GM19397 (cell line): ENCODE data around the gene ANO8.

Experiments used
- ATAC-seq: cut with Tn5 transposase; IDR thresholded peaks from one replicate; pipeline ENCODE4 v1.9.1; 2021; ENCODE audit warnings: mild to moderate bottlenecking, moderate library complexity; ENCODE audit not compliant: unreplicated experiment

ANO8 gene

GRCh38 chr19:17346109-17346671, 11.5 kb upstream of the ANO8 start:
- no peak for ATAC-seq

DNA sequence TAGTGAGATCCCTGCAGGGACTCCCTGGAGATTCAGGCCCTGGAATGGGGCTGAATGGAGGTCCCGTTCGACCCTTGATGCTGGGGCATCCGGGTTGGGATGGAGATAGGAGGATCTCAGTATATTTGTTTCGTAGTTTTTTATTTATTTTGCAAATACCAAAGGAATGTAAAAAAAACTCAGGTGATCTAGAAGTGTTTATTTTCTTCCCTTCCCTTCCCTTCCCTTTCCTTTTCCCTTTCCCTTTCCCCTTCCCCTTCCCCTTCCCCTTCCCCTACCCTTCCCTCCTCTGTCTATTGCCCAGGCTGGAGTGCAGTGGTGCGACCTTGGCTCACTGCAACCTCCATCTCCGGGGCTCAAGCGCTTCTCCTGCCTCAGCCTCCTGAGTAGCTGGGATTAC, 7.2 kb upstream of the ANO8 start:
- no peak for ATAC-seq

DNA sequence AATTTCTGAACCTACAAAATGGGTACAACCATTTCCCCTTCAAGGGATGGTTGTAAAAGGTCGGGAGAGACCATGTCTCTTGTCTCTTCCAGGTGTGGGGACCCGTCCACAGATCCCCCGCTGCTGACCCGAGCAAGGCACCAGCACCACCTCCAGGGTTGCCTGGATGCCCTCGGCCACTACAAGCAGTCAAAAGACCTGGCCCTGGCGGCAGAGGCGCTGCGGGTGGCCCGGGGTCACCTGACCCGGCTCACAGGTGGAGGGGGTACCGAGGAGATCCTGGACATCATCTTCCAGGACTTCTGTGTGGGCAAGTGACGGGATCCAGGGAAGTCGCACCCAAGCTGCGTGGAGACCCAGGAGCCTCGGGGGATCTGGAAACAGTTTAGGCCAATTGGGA, 6.7 kb upstream of the ANO8 start:
- ATAC-seq: no peak

GRCh38 chr19:17340871-17341357, 6.3 kb upstream of the ANO8 start:
- ATAC-seq: no peak

DNA sequence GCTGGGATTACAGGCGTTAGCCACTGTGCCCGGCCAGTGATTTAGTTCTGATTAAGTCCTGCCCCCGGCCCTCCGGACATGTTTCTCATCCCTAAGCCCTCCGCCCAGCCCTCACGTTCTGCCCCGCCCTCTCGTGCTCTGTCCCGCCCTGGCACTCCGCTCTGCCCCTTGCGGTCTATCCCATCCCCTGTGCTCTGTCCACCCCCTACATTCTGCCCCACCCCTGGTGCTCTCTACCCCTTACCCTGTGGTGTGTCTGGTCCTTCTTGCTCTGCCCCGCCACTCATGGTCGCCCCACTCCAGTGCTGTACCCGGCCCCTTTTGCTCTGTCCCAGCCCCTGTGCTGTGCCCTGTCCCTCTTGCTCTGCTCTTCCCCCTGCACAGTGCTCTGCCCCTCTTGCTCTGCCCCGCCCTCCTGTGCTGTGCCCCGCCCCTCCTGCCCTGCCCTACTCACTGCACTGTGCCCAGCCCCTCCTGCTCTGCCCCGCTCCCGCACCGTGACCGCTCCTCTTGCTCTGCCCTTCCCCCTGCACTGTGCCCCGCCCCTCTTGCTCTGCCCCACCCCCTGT, 5.7 kb upstream of the ANO8 start:
- ATAC-seq: no peak

GRCh38 chr19:17339088-17339741, 4.6 kb upstream of the ANO8 start:
- ATAC-seq: no peak

- no peak for ATAC-seq
These were observed 3.9 kb upstream of the ANO8 start for GRCh38 chr19:17338433-17339078.

DNA sequence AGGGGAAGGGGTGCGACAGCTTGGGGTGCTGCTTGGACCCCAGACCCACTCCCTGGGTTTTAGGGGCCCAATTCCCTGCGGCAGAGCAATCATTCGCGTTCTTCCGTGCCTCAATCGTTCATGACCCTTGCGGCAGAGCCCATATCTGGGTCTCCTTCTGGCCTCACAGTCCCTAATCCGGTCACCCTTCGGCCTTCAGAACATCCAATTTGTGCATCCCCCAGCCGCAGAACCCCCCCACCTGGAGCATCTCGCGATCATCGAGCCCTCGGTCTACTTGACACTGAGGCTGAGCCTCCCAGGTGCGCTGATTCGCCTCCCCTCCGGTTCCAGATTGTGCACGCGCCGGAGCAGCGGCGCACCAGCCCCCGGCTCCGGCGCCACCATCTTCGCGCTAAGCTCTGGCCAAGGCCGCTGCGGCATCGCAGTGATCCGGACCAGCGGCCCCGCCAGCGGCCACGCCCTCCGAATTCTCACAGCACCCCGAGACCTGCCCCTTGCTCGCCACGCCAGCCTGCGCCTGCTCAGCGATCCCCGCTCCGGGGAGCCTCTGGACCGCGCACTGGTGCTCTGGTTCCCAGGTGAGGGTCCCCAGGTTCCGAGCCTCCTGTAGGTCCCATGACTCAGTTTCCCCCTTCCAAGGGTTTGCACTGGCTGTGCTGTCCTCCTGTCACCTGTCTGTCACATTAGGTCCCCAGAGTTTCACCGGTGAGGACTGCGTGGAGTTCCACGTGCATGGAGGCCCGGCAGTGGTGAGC, 3.2 kb upstream of the ANO8 start:
- ATAC-seq: no peak

DNA sequence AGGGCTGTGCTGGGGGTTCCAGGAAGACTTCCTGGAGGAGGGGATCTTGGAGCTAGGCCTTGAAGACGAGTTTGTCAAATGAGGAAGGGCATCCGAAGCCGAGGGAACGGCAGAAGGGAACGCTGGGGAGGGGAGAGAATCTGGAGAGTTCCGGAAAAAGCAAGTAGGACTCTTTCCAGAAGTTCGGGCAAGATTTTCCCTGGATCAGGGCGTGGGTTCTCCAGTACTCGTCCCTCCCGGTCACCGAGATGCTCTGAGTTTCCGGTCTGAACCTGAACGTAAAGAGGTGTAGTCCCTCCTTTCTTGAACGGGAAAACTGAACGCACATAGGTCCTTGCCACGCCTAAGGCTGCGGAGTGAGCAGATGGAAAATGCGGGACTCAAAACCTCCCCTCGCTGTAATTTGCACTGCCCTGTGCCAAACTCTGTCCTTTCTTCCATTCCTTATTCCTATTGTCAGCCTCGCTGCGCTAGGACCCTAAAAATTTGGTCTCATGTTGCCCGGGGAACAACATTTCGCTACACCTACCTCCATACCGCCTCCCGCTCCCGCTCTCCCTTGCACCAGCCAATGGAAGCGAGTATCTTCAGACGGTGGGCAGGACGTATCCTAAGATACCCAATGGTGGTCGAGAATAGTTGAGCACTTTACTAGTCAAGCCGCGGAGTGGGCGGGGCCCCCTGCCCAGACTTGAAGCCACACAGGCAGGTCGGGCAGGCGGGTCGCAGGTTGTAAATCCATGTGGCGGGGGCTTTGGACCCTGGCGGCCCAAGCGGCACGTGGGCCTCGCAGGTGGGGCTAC, 2.4 kb upstream of the ANO8 start, which contains the start of gene GTPBP3:
Gene GTPBP3 (plus strand): TSS at position 682 of the 803 bp plus-strand sequence. CDS start 59 bp downstream, at position 741.
- ATAC-seq: peak; percentile 71

DNA sequence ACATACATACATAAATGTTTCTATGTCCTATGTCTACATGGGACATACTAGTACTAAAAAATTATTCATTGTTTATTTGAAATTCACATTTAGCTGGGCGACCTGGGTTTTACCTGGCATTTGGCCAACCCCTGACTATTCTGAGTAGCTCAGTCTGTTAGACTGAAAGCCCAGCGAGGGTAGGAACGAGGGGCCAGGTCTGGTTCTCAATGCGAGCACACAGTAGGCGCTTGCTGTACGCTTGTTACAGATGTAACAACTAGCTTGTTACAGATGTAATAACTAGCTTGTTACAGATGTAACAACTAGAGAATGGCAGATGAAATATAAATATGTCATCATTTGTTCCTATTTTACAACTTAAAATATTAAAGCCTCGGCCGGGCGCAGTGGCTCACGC, 920 bp upstream of the ANO8 start:
- ATAC-seq: no peak

GRCh38 chr19:17333611-17334413, 843 bp downstream of the ANO8 start:
- ATAC-seq: peak; percentile 5

DNA sequence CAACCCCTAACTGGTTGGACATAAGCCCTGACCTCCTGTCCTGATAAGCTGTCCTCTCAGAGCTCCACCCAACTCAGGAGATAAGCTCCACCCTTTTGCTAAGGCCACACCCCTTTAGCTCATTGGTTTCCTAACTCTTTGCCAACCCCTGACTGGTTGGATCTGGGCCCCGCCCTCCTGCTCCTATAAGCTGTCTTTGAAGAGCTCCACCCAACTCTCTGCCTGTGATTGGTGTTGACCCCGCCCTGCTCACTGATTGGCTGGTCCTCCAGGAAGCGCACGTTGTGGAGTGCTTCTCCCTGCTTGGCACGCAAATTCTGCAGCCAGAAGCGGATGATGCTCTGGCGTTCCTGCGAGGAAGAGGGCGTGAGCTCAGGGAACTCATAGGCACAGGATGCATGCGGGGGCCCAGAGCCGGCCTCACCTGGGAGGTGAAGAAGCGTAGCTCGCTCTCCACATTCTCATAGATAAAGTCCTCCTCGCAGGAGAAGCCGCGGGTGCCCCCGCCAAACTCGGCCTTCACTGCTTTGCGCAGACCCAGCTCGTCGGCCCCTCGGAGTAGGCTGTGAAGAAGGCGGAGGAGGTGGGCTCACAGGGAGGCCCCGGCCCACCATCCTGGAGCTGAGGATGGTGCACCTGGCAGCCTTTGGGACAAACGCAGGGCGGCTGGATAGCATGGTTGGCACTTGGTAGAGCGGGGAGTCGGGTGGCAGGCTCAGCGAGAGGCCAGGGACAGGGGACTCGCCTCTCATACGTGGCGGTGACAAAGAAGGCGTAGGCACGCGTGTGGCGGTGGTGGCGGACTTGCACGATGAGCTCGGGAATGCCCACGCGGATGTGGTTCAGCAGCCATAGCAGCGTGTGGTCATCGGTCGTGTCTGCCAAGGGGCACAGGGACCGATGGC, 1.7 kb downstream of the ANO8 start:
- ATAC-seq: no peak

DNA sequence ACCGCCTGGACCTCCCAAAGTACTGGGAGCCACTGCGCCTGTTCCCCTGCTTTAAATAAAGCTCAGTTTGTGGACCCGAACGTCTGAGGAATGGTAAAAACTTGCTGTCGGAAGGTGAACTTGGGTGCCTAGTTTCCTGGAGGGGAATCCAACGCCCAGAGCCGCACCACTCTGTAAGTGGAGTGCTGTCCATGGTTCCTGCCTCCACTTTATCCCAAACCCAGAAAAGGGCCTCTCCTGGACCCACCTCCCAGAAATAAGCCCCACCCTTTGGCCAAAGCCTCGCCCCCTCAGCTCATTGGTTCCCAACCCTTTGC, 2.3 kb downstream of the ANO8 start:
- ATAC-seq: no peak

DNA sequence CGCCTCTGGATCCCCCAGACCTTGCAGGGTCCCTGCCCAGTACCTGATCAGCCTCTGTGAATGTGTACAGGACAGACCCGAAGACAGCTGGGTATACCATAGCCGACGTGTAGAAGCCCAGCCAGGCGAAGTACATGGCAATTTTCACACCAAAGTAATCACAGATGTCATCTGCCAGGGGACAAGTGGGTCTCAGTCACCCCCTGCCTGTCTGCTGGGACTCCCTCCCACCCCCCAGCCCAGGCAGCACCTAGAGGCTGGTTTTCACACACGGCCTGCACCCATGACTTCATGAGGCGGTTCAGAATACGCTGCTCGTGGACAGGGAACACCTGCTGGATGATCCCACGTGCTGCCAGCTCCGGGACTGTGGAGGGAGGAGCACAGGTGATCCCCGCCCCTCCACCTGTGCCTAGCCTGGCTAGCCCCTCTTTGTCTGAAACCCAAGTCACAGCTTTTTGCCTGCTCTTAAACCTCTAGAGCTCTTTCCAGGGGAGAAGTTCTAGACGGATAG, 3.6 kb downstream of the ANO8 start:
- no peak for ATAC-seq

DNA sequence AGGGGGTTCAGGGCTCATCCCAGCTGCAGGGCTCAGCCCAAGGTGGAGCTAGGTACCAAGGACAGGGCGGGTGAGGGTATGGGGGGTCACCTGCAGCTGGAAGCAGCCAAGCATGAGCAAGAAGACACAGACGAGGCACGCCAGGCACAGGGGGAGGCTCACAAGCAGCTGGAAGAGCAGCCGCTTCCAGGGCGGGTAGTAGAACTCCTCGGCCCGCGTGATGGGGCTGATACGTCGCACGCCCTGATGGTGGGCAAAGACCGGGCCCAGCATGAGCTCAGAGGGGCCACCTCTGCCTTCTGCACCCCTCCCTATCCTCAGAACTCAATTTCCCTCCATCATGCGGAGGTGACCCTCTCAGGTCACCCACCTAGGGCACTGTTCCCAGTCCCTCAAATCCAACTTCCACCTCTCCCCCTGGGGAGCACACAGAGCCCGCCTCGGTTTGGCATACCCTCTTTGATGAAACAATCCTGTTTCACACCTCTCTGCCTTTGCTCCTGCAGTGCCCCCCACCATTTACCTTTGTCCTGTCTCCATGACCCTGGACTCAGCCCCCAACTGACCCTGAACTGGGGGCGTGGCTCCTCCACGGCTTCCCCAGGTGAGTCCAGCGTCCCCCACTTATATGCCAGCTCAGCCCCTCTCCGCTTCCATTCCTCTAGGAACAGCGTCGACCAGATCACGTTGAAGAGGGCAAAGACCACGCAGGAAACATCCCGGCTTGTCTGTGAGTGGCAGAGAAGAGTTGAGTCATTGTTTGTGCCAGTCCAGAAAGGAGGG, 4.2 kb downstream of the ANO8 start:
- ATAC-seq: no peak

- ATAC-seq: no peak
These were observed 5.0 kb downstream of the ANO8 start for GRCh38 chr19:17329366-17330261.
